Activated CD4-positive, alpha-beta T cell treated with anti-CD3 and anti-CD28 coated beads, Interleukin-2, amount 10 ng/mL, durations not matched to agents 24 days and 14 days (primary cell): ENCODE measurements around the gene SMIM29. TPM values are rescaled to one million over a fixed set of nuclear protein-coding genes. Genes with fewer than 3 reads are reported as not detected.

Experiments
- DNase-seq: peaks from one replicate; pipeline ENCODE4 v3.0.0; 2022
- H3K27ac Mint-ChIP-seq: one replicate; pipeline ENCODE4 v1.8.0; 2022; ENCODE audit warnings: mild to moderate bottlenecking, mixed read lengths
- H3K27me3 Mint-ChIP-seq: one replicate; pipeline ENCODE4 v1.8.0; 2022; ENCODE audit warnings: mixed read lengths
- H3K36me3 Mint-ChIP-seq: one replicate; pipeline ENCODE4 v1.8.0; 2022; ENCODE audit warnings: low read depth, mild to moderate bottlenecking, mixed read lengths
- H3K4me1 Mint-ChIP-seq: one replicate; pipeline ENCODE4 v1.8.0; 2021; ENCODE audit warnings: mixed read lengths
- H3K4me3 Mint-ChIP-seq: one replicate; pipeline ENCODE4 v1.8.0; 2022; ENCODE audit warnings: mild to moderate bottlenecking, moderate library complexity, mixed read lengths
- H3K9me3 Mint-ChIP-seq: one replicate; pipeline ENCODE4 v1.8.0; 2021; ENCODE audit warnings: mixed read lengths
- intact Hi-C: fragments of 100-400 bp; cut with micrococcal nuclease; formaldehyde crosslinking; loops from one replicate; pipeline ENCODE4 v1.15.1; 2023
- total RNA-seq: library from RNA; stranded (reverse); gene quantifications from 2 replicates; pipeline ENCODE4 v1.2.3, GENCODE V29; 2022

SMIM29 gene
- total RNA-seq, 1 donor from 2014 or later, result 13.5 TPM

GRCh38 chr6:34207695-34208443, 40.9 kb downstream of the SMIM29 start:
- H3K9me3 Mint-ChIP-seq, result no peaks in the 10 kb centered on the region
- H3K27ac Mint-ChIP-seq, result peak overlapping the region; percentile 85
- no peaks in the 10 kb centered on the region for H3K27me3 Mint-ChIP-seq
- DNase-seq, result no peak
- no peaks in the 10 kb centered on the region for H3K36me3 Mint-ChIP-seq
- H3K4me3 Mint-ChIP-seq, result peak overlapping the region; percentile 51
- intact Hi-C loops, result no loop called here
- peaks cover 13% of the 10 kb centered on the region for H3K4me1 Mint-ChIP-seq

GRCh38 chr6:34206726-34207125, 42.1 kb downstream of the SMIM29 start:
- H3K4me3 Mint-ChIP-seq, result no peak overlapping the region
- no peak overlapping the region for H3K27ac Mint-ChIP-seq
- H3K27me3 Mint-ChIP-seq, result no peaks in the 10 kb centered on the region
- H3K36me3 Mint-ChIP-seq, result no peaks in the 10 kb centered on the region
- H3K4me1 Mint-ChIP-seq, result peaks cover 15% of the 10 kb centered on the region
- no peaks in the 10 kb centered on the region for H3K9me3 Mint-ChIP-seq
- intact Hi-C loops, result no loop called here
- DNase-seq, result no peak

GRCh38 chr6:34205916-34206315, 42.9 kb downstream of the SMIM29 start:
- no peaks in the 10 kb centered on the region for H3K36me3 Mint-ChIP-seq
- H3K27me3 Mint-ChIP-seq, result no peaks in the 10 kb centered on the region
- no peaks in the 10 kb centered on the region for H3K9me3 Mint-ChIP-seq
- no peak for DNase-seq
- no peak overlapping the region for H3K27ac Mint-ChIP-seq
- no peak overlapping the region for H3K4me3 Mint-ChIP-seq
- intact Hi-C loops, result no loop called here
- peaks cover 18% of the 10 kb centered on the region for H3K4me1 Mint-ChIP-seq

- H3K4me1 Mint-ChIP-seq, result peaks cover 20% of the 10 kb centered on the region
- DNase-seq, result no peak
- no peaks in the 10 kb centered on the region for H3K9me3 Mint-ChIP-seq
- intact Hi-C loops, result no loop called here
- H3K4me3 Mint-ChIP-seq, result no peak overlapping the region
- H3K27me3 Mint-ChIP-seq, result no peaks in the 10 kb centered on the region
- no peaks in the 10 kb centered on the region for H3K36me3 Mint-ChIP-seq
- H3K27ac Mint-ChIP-seq, result no peak overlapping the region
Observed at GRCh38 chr6:34205466-34205865, 43.3 kb downstream of the SMIM29 start.

- Mint-ChIP-seq H3K9me3 (no peaks in the 10 kb centered on the region), H3K27me3 (no peaks in the 10 kb centered on the region), H3K27ac (no peak overlapping the region)
Observed at GRCh38 chr6:34204693-34205092, 44.1 kb downstream of the SMIM29 start.

GRCh38 chr6:34202329-34203201, 46.2 kb downstream of the SMIM29 start:
- Mint-ChIP-seq H3K9me3 (no peaks in the 10 kb centered on the region), H3K4me3 (no peak overlapping the region), H3K36me3 (no peaks in the 10 kb centered on the region), H3K27ac (no peak overlapping the region), H3K4me1 (peaks cover 14% of the 10 kb centered on the region), H3K27me3 (peaks cover 3% of the 10 kb centered on the region)
- DNase-seq, result no peak
- intact Hi-C loops, result no loop called here

More at GRCh38 chr6:34204693-34205092, 44.1 kb downstream of the SMIM29 start:
- H3K4me1 Mint-ChIP-seq, result peaks cover 23% of the 10 kb centered on the region
- intact Hi-C loops, result no loop called here
- no peak for DNase-seq
- no peak overlapping the region for H3K4me3 Mint-ChIP-seq
- no peaks in the 10 kb centered on the region for H3K36me3 Mint-ChIP-seq

GRCh38 chr6:34201455-34202107, 47.2 kb downstream of the SMIM29 start:
- no peak for DNase-seq
- intact Hi-C loops, result no loop called here
- no peaks in the 10 kb centered on the region for H3K9me3 Mint-ChIP-seq
- H3K36me3 Mint-ChIP-seq, result no peaks in the 10 kb centered on the region
- H3K4me1 Mint-ChIP-seq, result peaks cover 13% of the 10 kb centered on the region
- H3K27ac Mint-ChIP-seq, result no peak overlapping the region
- H3K27me3 Mint-ChIP-seq, result peaks cover 3% of the 10 kb centered on the region
- H3K4me3 Mint-ChIP-seq, result no peak overlapping the region

GRCh38 chr6:34200340-34200971, 48.4 kb downstream of the SMIM29 start:
- peaks cover 16% of the 10 kb centered on the region for H3K4me1 Mint-ChIP-seq
- DNase-seq, result no peak
- no peak overlapping the region for H3K4me3 Mint-ChIP-seq
- no peaks in the 10 kb centered on the region for H3K9me3 Mint-ChIP-seq
- H3K27ac Mint-ChIP-seq, result no peak overlapping the region
- H3K27me3 Mint-ChIP-seq, result peaks cover 3% of the 10 kb centered on the region
- intact Hi-C loops, result no loop called here
- no peaks in the 10 kb centered on the region for H3K36me3 Mint-ChIP-seq

- H3K27ac Mint-ChIP-seq, result no peak overlapping the region
- no peaks in the 10 kb centered on the region for H3K9me3 Mint-ChIP-seq
- intact Hi-C loops, result loop anchor here (1.0 kb wide), 4 partner anchors 39 to 218 kb away; partner anchors contain the start of genes HMGA1, NUDT3 and SMIM29
Observed at GRCh38 chr6:34196833-34197195, 52.0 kb downstream of the SMIM29 start.

More at GRCh38 chr6:34196833-34197195, 52.0 kb downstream of the SMIM29 start:
- DNase-seq, result no peak
- H3K4me3 Mint-ChIP-seq, result peak overlapping the region; percentile 80
- H3K4me1 Mint-ChIP-seq, result peaks cover 12% of the 10 kb centered on the region
- no peaks in the 10 kb centered on the region for H3K36me3 Mint-ChIP-seq
- H3K27me3 Mint-ChIP-seq, result peaks cover 14% of the 10 kb centered on the region

Other genes starting within 250 kb of the SMIM29 start
- not detected in 2 replicates for gene GRM4, start 102.9 kb downstream of the SMIM29 start, total RNA-seq
- 509 and 520 TPM in 2 replicates for gene HMGA1, start 12.1 kb downstream of the SMIM29 start, total RNA-seq
- gene NUDT3, start 143.7 kb upstream of the SMIM29 start, total RNA-seq, result 21.2 and 21.8 TPM in 2 replicates
- 1,681 and 1,689 TPM in 2 replicates for gene RPS10, start 177.1 kb upstream of the SMIM29 start, total RNA-seq
- not detected in 2 replicates for gene PACSIN1, start 217.1 kb upstream of the SMIM29 start, total RNA-seq